Adipocyte (in vitro differentiated cells): Measurements from ENCODE around the gene CCNI.
"Not testable (repeated sequence)": the region's sequence is repeated elsewhere in the genome, so short reads cannot be mapped to it uniquely, and the experiment has no call there.

Experiments used
- DNase-seq: peaks from one replicate; pipeline ENCODE4 v3.0.0-alpha.2; 2015; ENCODE audit warnings: low read depth
- H3K27me3 ChIP-seq: replicated peaks from 2 replicates; pipeline ENCODE4 v1.7.0; 2013; ENCODE audit warnings: mild to moderate bottlenecking, low read length, moderate library complexity; ENCODE audit not compliant: control insufficient read depth, insufficient read depth
- H3K36me3 ChIP-seq: 2 replicates; pipeline ENCODE4 v1.7.0; 2013; ENCODE audit warnings: low read length, mild to moderate bottlenecking, moderate library complexity; ENCODE audit not compliant: control insufficient read depth, insufficient read depth, severe bottlenecking
- H3K4me1 ChIP-seq: 2 replicates; pipeline ENCODE4 v1.7.0; 2013; ENCODE audit warnings: mild to moderate bottlenecking, low read length, moderate library complexity; ENCODE audit not compliant: control insufficient read depth, insufficient read depth
- H3K4me3 ChIP-seq: 2 replicates; pipeline ENCODE4 v1.7.0; 2013; ENCODE audit warnings: mild to moderate bottlenecking, low read length, moderate library complexity
- H3K9ac ChIP-seq: 2 replicates; pipeline ENCODE4 v1.7.0; 2013; ENCODE audit warnings: mild to moderate bottlenecking, low read length, moderate library complexity
- H3K9me3 ChIP-seq: 2 replicates; pipeline ENCODE4 v1.7.0; 2013; ENCODE audit warnings: mild to moderate bottlenecking, low read length, moderate library complexity; ENCODE audit not compliant: control insufficient read depth

The CCNI gene

GRCh38 chr4:77052352-77052751 is 23.4 kb downstream of the CCNI start:
- Histone ChIP-seq H3K9me3 (no peaks in the 10 kb centered on the region), H3K27me3 (no peaks in the 10 kb centered on the region), H3K4me1 (peaks cover 37% of the 10 kb centered on the region), H3K36me3 (peaks cover 68% of the 10 kb centered on the region), H3K9ac (peak overlapping the region; percentile 35), H3K4me3 (no peak overlapping the region)
- peak; percentile 78 for DNase-seq

GRCh38 chr4:77050962-77051361 is 24.8 kb downstream of the CCNI start:
- peaks cover 32% of the 10 kb centered on the region for H3K4me1 ChIP-seq
- peak; percentile 51 for DNase-seq
- H3K9ac ChIP-seq: no peak overlapping the region
- H3K27me3 ChIP-seq: no peaks in the 10 kb centered on the region
- H3K9me3 ChIP-seq: no peaks in the 10 kb centered on the region
- peaks cover 76% of the 10 kb centered on the region for H3K36me3 ChIP-seq
- no peak overlapping the region for H3K4me3 ChIP-seq

GRCh38 chr4:77047037-77047436 is 28.8 kb downstream of the CCNI start:
- Histone ChIP-seq H3K9me3 (no peaks in the 10 kb centered on the region), H3K4me1 (peaks cover 32% of the 10 kb centered on the region), H3K36me3 (peaks cover 59% of the 10 kb centered on the region), H3K9ac (peak overlapping the region; percentile 28), H3K4me3 (no peak overlapping the region), H3K27me3 (no peaks in the 10 kb centered on the region)
- DNase-seq: peak; percentile 54

- peaks cover 57% of the 10 kb centered on the region for H3K36me3 ChIP-seq
Observed at GRCh38 chr4:77045490-77045889, 30.3 kb downstream of the CCNI start.

GRCh38 chr4:77044461-77045150 is 31.2 kb downstream of the CCNI start:
- Histone ChIP-seq H3K27me3 (no peaks in the 10 kb centered on the region), H3K9ac (peak overlapping the region; percentile 60), H3K36me3 (peaks cover 58% of the 10 kb centered on the region), H3K9me3 (no peaks in the 10 kb centered on the region), H3K4me3 (peak overlapping the region; percentile 45), H3K4me1 (peaks cover 46% of the 10 kb centered on the region)
- DNase-seq: peak; percentile 80

More at GRCh38 chr4:77045490-77045889, 30.3 kb downstream of the CCNI start:
- Histone ChIP-seq H3K27me3 (no peaks in the 10 kb centered on the region), H3K4me1 (peaks cover 38% of the 10 kb centered on the region), H3K9ac (no peak overlapping the region), H3K9me3 (no peaks in the 10 kb centered on the region), H3K4me3 (no peak overlapping the region)
- no peak for DNase-seq

GRCh38 chr4:77043507-77044136 is 32.2 kb downstream of the CCNI start:
- peaks cover 47% of the 10 kb centered on the region for H3K4me1 ChIP-seq
- H3K9ac ChIP-seq: peak overlapping the region; percentile 60
- DNase-seq: peak; percentile 78
- no peaks in the 10 kb centered on the region for H3K27me3 ChIP-seq
- H3K36me3 ChIP-seq: peaks cover 65% of the 10 kb centered on the region
- peak overlapping the region; percentile 45 for H3K4me3 ChIP-seq
- no peaks in the 10 kb centered on the region for H3K9me3 ChIP-seq

GRCh38 chr4:77040854-77041725 is 34.7 kb downstream of the CCNI start:
- H3K9ac ChIP-seq: no peak overlapping the region
- H3K4me1 ChIP-seq: peaks cover 66% of the 10 kb centered on the region
- H3K4me3 ChIP-seq: no peak overlapping the region
- DNase-seq: no peak
- peaks cover 62% of the 10 kb centered on the region for H3K36me3 ChIP-seq
- no peaks in the 10 kb centered on the region for H3K27me3 ChIP-seq
- H3K9me3 ChIP-seq: no peaks in the 10 kb centered on the region

- peaks cover 63% of the 10 kb centered on the region for H3K36me3 ChIP-seq
- no peak overlapping the region for H3K4me3 ChIP-seq
- H3K4me1 ChIP-seq: peaks cover 71% of the 10 kb centered on the region
- no peaks in the 10 kb centered on the region for H3K27me3 ChIP-seq
- peak; percentile 70 for DNase-seq
- H3K9ac ChIP-seq: peak overlapping the region; percentile 24
- no peaks in the 10 kb centered on the region for H3K9me3 ChIP-seq
Observed at GRCh38 chr4:77040270-77040669, 35.5 kb downstream of the CCNI start.

- H3K36me3 ChIP-seq: peaks cover 63% of the 10 kb centered on the region
Observed at GRCh38 chr4:77039796-77040195, 36.0 kb downstream of the CCNI start.

GRCh38 chr4:77037736-77038135 is 38.1 kb downstream of the CCNI start:
- Histone ChIP-seq H3K9ac (no peak overlapping the region), H3K36me3 (peaks cover 82% of the 10 kb centered on the region), H3K4me1 (peaks cover 65% of the 10 kb centered on the region), H3K9me3 (no peaks in the 10 kb centered on the region), H3K27me3 (no peaks in the 10 kb centered on the region), H3K4me3 (no peak overlapping the region)
- no peak for DNase-seq

More at GRCh38 chr4:77039796-77040195, 36.0 kb downstream of the CCNI start:
- H3K27me3 ChIP-seq: no peaks in the 10 kb centered on the region
- no peaks in the 10 kb centered on the region for H3K9me3 ChIP-seq
- no peak for DNase-seq
- H3K9ac ChIP-seq: peak overlapping the region; percentile 24
- H3K4me1 ChIP-seq: peaks cover 71% of the 10 kb centered on the region
- H3K4me3 ChIP-seq: no peak overlapping the region

GRCh38 chr4:77037168-77037567 is 38.6 kb downstream of the CCNI start:
- H3K9me3 ChIP-seq, DNase-seq, H3K27me3 ChIP-seq, H3K9ac ChIP-seq, H3K4me3 ChIP-seq: not testable (repeated sequence)
- H3K36me3 ChIP-seq: peaks cover 88% of the 10 kb centered on the region
- H3K4me1 ChIP-seq: peaks cover 61% of the 10 kb centered on the region
